Fibroblast of skin of abdomen (primary cell): Measurements from ENCODE around the gene POMT1.
A peak's percentile ranks its signal among the peaks of the same experiment; 100 is the strongest.
"Not testable (repeated sequence)": the region's sequence is repeated elsewhere in the genome, so short reads cannot be mapped to it uniquely, and the experiment has no call there.

ENCODE experiments used
- DNase-seq: peaks from one replicate; pipeline ENCODE4 v3.0.0-alpha.2; 2013

The POMT1 gene

DNA sequence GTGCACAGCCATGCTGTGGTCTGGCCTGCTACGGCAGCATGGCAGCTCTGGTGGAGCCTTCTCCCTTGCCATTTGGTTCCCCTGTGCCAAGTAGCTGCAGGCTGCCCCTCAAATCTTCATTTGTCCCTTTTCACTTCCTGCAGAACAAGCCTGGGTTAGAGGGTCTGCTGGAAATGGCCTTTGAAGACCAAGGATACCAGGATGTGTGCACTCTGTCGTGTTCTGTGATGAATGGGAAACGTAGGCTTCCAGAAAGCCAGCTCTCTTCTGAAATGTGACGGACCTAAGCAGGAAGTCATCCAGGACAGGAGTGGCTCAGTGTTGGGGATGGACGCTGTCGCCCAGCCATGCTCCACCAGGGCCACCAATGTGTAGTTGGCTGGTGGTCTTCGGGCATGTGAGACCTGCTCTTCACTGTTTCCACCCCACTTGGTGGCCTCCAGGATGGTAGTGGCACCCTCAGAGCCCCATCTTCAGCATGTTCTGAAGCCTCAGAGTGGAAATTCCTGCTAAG, 3.4 kb upstream of the POMT1 start:
- DNase-seq: no peak

DNA sequence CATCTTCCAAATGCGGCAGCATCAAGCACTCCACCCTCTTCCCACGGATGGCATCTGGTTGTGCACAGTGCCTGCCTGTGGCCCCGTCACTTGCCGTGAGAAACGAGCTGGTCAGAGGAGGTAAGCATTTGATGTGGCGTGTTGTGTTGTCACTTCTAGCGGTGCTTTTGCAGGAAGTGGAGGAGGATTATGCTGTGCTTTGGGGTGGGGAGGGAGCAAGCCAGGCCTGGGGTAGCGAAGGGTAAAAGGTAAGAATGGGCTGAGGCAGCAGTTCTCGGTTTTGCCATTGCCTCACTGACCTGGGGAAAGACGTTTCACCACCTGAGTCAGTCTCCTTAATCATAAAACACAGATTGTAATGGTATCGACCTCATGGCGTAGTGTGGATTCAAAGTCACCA, 2.3 kb upstream of the POMT1 start:
- no peak for DNase-seq

DNA sequence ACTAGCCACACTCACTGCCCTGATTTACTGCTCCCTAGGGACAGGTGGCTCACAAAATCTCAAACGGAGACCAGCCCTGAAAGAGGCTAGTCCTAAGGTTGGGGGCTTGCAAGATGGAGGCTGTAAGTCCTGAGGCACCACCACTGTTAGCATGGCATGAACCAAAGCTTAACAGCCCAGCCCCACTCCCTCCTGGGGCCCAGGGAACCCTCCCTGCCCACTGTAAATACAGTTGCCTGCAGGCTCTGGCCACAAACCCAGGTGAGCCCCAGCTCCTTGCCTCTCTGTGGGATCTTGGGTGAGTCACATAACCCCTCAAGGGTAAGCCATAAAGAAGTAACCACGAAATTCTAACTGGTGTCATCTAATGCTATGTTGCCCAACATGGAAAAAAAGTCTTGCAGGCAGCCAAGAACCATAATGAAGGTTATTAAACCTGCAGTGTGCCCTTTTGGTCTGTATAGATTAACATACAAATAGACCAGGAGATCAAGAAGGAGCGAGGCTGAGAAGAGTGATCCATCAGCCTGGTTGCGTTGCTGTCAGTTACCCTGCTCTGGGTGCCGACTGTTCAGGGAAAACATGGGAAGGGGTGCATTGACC, 1.7 kb upstream of the POMT1 start:
- DNase-seq: peak; percentile 66

DNA sequence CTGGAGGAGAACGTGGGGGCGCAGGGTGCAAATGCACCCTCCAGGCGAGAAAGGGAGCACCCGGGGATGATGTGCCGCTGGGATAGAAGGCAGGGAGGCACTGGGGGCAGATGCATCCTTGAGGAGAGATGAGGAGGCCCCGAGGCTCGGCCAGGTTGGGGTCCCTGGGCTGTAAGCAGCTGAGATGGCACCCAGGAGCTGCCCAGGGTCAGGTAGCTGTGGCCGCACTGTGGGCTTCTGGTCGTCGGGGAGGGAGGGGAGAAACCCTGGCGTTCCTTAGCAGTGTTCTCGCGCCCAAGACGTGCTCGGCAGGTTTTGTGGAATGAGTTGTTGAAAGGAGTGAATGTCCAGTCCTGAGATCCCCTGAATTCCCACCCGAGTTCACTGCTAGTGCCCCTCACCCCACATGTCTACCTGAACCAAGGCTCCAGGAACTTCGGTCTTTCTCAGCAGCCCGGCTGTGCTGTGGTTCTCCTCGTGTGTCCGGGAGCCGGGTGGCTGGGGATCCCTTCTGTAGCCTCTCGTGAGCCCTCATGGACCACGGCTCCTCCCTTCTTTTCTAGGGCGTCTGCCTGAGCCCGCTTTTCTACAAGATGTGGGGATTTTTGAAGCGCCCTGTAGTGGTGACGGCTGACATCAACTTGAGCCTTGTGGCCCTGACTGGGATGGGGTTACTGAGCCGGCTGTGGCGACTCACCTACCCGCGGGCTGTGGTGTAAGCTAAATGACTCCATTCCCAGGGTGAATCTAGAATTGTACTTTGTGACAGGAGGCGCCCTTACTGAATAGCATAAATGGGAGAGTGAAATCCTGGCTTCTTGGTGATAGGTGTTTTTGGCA, 1.1 kb downstream of the POMT1 start:
- DNase-seq: peak; percentile 8

DNA sequence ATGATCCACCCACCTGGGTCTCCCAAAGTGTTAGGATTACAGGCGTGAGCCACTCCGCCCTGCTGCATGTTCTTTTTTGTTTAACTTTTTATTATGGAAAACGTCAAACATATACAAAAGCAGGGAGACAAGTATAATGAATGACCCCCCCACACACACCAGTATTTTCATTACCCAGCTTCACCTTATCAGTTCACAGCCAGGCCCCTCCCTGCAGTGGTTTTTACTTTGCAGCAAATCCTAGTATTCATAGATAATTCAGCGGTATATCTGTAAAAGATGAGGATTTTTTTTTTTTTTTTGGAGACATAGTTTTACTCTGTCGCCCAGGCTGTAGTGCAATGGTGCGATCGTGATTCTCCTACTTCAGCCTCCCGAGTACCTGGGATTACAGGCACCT, 2.3 kb downstream of the POMT1 start:
- DNase-seq: no peak

DNA sequence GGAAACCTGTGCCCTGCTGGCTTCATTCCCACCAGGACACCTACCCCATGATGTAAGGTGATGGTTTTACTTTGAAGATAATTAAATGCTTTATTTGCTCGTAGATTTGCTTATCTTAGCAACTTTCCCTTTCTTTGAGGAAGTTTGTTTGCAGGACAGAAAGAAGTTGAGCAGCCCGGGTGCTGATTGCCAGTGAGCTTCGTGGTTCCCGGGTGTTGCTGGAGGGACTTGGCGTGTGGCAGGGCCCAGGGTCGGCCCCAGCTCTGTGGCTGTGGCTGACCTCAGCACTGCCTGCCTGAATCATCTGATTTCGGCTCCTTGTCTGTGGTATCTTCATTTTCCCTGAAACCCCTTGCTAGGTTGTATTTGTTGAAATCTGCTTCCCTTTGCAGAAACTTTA, 8.7 kb downstream of the POMT1 start:
- no peak for DNase-seq

DNA sequence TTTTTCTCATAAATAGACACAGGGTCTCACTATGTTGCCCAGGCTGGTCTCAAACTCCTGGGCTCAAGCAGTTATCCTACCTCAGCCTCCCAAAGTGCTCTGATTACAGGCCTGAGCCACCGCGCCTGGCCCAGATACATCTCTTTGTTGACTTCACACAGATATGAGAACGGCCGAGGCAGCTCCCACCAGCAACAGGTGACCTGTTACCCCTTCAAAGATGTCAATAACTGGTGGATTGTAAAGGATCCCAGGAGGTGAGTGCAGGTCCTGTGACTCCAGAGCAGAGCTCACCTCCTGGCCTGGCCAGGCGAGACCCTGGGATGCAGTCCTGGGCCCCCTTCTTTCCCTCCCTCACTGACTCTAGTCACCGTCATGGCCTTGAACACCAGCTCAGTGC, 9.2 kb downstream of the POMT1 start:
- no peak for DNase-seq

DNA sequence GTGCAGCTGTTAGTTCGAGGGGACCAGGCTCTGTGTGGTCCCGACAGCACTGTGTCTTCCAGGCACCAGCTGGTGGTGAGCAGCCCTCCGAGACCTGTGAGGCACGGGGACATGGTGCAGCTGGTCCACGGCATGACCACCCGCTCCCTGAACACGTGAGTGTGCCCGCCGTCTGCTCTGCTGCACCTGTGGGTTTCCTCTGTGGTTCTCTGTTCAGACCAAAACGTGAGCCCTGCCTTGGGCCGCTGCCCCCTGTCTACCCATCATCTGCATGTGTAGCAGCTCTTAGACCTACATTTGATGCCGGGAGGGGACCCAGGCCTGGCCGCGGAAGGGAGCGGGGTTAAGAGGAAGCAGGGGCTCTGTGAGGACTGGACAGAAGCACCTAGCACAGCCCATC, 10.5 kb downstream of the POMT1 start:
- no peak for DNase-seq

DNA sequence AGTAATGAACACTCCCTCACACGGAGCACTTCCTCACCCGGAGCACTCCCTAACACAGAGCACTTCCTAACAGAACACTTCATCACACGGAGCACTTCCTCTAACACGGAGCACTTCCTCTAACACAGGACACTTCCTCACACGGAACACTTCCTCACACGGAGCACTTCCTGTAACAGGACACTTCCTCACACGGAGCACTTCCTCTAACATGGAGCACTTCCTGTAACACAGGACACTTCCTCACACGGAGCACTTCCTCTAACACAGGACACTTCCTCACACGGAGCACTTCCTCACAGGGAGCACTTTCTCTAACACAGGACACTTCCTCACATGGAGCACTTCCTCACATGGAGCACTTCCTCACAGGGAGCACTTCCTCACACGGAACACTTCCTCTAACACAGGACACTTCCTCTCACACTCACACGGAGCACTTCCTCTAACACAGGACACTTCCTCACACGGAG, 12.9 kb downstream of the POMT1 start:
- DNase-seq: not testable (repeated sequence)

DNA sequence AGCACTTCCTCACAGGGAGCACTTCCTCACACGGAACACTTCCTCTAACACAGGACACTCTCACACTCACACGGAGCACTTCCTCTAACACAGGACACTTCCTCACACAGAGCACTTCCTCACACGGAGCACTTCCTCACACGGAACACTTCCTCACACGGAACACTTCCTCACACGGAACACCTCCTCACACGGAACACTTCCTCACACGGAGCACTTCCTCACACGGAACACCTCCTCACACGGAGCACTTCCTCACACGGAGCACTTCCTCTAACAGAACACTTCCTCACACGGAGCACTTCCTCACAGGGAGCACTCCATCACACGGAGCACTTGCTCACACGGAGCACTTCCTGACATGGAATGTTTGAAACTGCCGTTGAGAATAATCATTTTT, 13.4 kb downstream of the POMT1 start:
- DNase-seq: no peak

DNA sequence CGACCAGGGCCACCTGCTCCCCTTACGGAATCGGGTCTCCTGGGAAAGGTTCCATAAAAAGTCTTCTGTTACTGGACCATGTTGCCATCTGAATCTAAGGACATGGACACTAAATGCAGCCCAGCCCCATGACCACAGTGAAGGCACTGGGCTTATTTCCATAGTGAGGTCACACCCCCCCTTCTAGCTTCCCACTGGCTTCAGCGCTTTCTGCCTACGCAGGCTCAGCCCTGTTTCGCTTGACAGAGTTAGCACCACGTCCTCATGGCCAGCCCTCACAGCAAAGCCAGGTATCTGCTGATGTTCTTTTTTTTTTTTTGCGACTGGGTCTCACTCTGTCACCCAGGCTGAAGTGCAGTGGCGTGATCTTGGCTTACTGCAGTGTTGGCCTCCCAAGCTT, 14.2 kb downstream of the POMT1 start:
- DNase-seq: no peak

DNA sequence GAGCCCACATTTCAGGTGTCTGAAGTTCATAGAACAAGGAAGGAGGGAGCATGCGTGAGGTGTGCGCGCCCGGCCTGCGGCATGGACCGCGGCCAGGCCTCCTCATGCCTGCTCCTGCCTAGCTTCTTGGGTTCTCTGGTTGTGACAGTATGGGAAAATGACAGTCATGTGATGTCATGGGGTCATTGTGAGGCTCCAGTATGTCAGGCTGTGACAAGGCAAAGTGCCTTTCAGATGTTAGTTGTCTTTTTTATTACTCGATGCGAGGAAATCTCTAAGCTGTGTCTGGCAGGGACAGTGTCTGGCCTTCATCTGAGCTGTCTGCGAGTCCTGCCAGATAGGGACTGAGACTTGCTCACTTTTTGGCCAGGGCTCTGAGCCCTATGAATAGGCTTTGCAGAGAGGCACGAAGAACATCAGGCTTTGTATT, 15.1 kb downstream of the POMT1 start:
- DNase-seq: no peak

DNA sequence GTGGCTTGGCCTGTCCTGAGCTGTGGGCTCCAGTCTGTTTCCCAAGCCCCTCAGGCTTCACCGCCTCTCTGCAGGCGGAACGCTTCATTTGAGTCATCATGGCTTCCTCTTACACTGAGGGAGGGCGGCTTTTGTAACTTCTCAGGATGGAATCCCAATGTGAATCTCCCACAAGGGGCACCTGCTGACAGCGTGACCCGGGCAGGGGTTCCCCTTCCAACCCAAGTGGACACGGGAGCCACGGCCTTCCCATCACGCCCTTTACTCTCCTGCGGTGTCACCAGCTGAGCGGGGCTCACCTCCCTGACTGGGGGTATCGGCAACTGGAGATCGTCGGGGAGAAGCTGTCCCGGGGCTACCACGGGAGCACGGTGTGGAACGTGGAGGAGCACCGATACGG, 15.8 kb downstream of the POMT1 start:
- no peak for DNase-seq

DNA sequence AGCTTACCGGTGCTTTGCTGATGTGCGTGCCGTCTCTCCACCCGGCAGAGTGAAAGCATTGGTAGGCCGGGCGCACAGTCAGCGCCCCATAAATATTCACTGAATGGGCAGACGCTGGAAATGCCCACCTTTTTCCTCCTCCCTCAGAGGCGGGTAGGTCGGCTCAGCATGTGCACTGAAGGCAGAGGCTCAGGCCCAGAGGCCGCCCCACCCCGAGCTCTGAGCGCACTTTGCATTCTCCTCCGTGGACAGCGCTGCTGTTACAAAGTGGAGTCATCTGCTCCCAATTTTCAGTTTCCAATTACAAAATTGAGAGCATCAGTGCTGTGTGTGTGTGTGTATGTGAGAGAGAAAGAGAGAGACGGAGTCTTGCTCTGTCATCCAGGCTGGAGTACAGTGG, 17.8 kb downstream of the POMT1 start:
- DNase-seq: no peak

DNA sequence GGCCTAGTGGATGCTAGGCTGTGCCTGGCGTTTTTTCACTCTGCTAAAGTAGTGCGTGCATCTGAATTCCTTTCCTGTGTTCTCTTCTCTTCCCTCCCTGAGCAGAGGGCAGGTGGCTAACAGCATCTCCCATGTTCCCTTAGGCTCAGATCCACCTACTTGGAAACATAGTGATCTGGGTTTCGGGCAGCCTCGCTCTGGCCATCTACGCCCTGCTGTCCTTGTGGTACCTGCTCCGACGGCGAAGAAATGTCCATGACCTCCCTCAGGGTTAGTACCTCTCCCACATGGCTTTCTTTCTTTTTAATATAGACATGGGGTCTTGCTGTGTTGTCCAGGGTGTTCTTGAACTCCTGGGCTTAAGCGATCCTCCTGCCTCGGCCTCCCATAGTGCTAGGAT, 18.5 kb downstream of the POMT1 start:
- no peak for DNase-seq

DNA sequence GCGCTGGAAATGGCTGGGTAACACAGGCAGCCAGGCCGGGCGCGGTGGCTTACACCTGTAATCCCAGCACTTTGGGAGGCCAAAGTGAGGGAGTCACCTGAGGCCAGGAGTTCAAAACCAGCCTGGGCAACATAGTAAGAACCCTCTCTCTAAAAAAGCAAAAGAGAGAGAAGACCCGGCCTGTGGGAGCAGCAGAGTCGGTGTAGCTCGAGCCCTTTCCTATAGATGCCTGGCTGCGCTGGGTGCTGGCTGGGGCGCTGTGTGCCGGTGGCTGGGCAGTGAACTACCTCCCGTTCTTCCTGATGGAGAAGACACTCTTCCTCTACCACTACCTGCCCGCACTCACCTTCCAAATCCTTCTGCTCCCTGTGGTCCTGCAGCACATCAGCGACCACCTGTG, 19.1 kb downstream of the POMT1 start:
- DNase-seq: no peak

DNA sequence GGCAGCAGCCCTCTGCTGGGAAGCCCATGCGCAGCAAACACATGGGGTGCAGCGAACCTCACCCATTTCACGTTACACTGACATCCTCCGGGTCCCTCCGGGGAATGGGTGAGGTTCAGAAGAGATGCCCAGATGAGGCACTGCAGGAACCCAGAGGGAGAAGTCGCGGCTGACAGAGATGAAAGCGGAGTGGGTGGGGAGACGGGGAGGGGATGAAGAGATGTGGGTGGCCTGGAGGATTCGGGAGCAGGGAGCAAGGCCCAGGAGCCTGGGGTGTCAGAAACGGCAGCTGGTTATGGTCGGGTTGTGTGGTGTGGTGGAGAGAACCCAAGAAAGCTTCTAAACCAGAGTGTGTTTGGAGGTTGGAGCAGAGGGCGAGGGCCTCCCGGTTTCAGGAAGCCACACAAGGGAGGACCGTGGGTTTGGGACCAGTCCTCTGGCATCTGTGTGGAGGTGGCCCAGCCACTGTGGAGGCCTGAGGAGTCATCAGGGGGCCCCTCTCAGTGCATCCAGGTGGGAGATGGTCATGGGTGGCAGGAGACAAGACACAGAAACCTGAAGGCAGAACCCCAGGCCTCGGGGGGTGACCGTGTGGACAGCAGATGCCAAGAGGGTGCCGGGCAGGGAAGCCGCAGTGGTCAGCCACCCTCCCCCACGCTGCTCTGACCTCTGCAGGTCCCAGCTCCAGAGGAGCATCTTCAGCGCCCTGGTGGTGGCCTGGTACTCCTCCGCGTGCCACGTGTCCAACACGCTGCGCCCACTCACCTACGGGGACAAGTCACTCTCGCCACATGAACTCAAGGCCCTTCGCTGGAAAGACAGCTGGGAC, 19.8 kb downstream of the POMT1 start:
- DNase-seq: no peak

DNA sequence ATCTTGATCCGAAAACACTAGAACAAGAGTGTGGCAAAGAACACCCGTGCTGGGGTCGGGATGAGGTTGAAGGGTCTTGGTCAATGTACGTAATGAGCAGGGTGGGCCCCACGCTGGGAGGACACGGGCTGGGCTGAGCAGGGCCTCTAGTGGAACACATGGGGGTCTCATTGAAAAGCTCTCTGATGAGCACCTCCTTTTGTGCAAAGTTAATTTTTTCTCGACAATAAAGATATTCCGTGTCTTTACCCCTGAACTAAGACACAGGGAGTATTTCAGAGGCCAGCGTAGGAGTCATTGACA, 20.3 kb downstream of the POMT1 start:
- DNase-seq: no peak

DNA sequence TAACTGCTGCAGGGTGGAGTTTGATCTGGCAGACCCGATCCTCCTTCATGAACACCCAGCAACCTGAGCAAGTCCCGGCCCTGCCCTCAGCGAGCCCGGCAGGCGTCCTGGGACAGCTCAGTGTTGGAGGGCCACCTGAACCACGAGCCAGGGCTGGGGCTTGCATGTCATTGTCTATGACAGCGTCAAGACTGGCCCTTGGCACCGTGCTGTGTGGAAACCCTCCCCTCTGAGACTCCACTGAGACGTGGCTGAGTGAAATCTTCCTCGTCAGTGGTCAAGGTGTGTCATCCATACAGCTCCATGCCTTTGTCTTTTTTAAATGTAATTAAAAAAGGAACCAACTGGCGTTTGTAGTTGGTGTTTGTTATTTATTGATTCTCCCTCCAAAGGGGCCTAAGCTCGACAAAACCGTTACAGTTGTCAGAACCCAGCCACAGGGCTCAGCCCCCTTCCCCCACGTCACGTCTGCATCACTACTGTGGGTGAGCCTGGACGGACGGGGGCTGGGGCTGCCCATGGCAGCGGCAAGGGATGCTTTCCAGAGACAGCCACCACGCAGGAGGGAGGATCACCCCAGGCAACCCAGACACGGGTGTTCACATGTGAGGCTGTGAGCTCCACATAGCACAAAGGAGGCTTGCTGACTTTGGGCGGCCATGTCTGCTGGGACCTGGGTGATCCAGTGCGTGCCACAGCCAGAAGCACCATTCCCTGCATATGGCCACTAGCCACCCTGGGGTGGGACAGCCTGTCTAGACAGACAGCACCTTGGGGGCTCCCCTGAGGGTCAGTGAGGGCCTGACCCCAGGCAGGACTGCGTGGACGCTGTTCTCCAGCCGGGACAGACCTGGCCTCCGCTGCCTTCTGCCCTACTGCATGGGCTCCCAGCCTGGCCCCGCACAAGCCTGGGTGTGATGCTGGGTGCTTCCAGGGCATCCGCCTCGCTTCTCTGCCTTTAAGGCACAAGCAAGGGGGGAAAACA, 21.0 kb downstream of the POMT1 start:
- no peak for DNase-seq

DNA sequence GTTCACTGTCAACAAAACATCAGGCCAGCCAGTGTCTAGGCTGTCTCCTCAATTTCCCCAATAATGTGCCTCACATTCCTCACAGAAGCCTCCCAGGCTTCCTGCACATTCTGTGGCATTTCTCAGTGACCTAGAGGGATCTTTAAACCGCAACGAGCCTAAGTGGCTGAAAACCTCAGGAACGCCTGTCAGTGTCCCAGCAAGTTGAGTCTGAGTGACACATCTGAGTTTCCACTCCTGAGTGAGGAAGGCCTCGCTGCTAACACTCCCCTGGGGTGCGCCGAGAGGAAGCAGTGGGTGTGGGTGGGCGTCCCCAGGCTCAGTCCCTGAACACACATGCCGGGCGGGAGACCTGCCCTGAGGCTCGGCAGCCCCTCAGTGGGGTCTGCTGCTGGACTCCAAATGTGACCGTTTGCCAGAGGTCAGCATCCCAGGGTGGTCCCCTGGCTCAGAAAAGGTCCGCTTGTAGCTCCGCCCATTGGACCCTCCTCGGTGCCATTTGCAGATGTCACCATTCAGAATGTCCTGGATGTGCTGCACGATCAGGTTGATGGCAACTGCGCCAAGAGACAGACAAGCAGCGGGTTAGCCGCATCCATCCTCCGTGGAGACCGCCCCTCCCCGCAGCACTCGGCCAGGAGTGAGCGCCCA, 22.1 kb downstream of the POMT1 start:
- peak; percentile 64 for DNase-seq
